ENCODE measurements around the gene TCP11L1.

GRCh38 chr11:33000181-33000580, 39.2 kb upstream of the TCP11L1 start:
- TF ChIP-seq CTCF (IDR thresholded peaks at IDR 0.05) (no peak), EZH2 (IDR thresholded peaks at IDR 0.05; ENCODE audit: borderline replicate concordance, insufficient read depth, low read depth, low read length, poor library complexity, severe bottlenecking) (no peak)
